Activated CD4-positive, alpha-beta memory T cell treated with anti-CD3 and anti-CD28 coated beads, Interleukin-2, amount 10 ng/mL, durations not matched to agents 7 days and 5 days (primary cell): ENCODE measurements around the gene GDPD4. TPM values are rescaled to one million over a fixed set of nuclear protein-coding genes. Genes with fewer than 3 reads are reported as not detected.

ENCODE experiments used
- CTCF ChIA-PET: fragments of 350-600 bp; sonication (Branson Sonifier 250); formaldehyde crosslinking; loops from one replicate; lab custom pipeline; 2021; ENCODE audit warnings: antibody characterized with exemption, inconsistent platforms; lab: Charles Lee
- POLR2A ChIA-PET: fragments of 350-600 bp; sonication (Branson Sonifier 250); formaldehyde crosslinking; loops from one replicate; lab custom pipeline; 2021; ENCODE audit warnings: antibody characterized with exemption; lab: Charles Lee
- DNase-seq: peaks from one replicate; pipeline ENCODE4 v3.0.0-alpha.2; 2020
- H3K27ac Mint-ChIP-seq: one replicate; pipeline ENCODE4 v1.8.0; 2021; ENCODE audit warnings: mild to moderate bottlenecking, mixed read lengths
- H3K27me3 Mint-ChIP-seq: one replicate; pipeline ENCODE4 v1.8.0; 2021; ENCODE audit warnings: mixed read lengths
- H3K36me3 Mint-ChIP-seq: one replicate; pipeline ENCODE4 v1.8.0; 2021; ENCODE audit warnings: low read depth, mixed read lengths
- H3K4me1 Mint-ChIP-seq: one replicate; pipeline ENCODE4 v1.8.0; 2021; ENCODE audit warnings: mixed read lengths
- H3K4me3 Mint-ChIP-seq: one replicate; pipeline ENCODE4 v1.8.0; 2021; ENCODE audit warnings: mild to moderate bottlenecking, mixed read lengths
- H3K9me3 Mint-ChIP-seq: one replicate; pipeline ENCODE4 v1.8.0; 2021; ENCODE audit warnings: mixed read lengths
- total RNA-seq, 2 experiments: library from RNA; stranded (reverse); gene quantifications; one replicate each; pipeline ENCODE4 v1.2.3, GENCODE V29; 2021

GDPD4 gene
- total RNA-seq, 2 experiments from 2014 or later: not detected

DNA sequence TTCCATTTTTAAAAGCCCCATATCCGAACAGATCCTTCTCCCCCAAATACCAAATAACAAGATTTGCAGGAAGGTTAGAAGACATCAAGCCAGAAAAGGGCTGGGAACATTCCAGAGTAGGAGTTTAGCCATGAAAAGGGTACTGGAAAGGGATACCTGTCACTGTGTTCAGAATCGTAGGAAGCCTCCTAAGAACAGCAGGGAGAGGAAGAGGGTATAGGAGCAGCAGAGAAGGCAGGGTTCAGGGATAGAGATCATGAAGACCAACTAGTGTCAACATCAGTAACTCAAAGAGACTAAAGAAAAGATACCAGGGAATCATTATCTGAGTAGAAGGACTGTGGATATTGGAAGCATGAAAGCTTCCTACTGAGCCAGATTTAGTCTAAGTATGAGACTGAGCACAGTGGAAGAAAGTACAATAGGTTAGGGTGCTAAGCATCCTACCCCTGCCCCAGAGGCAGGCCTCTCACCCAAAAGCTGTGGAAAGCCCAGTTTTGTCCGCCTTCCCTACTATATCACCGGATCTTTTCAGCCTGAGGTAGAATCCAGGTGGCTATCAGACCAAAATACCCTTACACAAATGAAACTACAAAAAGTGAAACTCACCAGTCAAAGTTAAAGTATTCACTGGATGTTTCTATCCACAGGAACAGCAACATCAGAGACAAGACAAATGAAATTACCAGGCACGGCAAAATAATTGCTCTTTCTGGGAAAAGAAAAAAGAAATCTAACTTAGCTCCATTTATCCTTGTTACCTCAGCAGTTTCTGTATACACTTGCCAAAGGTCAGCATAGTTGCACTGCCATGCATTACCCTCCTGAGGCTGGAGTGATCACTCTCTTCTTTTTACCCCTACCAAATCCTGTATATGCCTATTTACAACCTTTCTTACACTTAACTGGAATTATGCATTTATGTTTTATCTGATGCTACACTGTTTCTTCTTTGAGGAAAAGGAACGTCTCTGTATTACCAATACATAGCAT, 16.7 kb downstream of the GDPD4 start:
- H3K36me3 Mint-ChIP-seq: no peaks in the 10 kb centered on the region
- H3K27ac Mint-ChIP-seq: no peak overlapping the region
- H3K4me3 Mint-ChIP-seq: no peak overlapping the region
- no peaks in the 10 kb centered on the region for H3K9me3 Mint-ChIP-seq
- CTCF ChIA-PET: no interaction called here
- H3K27me3 Mint-ChIP-seq: peaks cover 36% of the 10 kb centered on the region
- no peaks in the 10 kb centered on the region for H3K4me1 Mint-ChIP-seq
- POLR2A ChIA-PET: no interaction called here
- no peak for DNase-seq

DNA sequence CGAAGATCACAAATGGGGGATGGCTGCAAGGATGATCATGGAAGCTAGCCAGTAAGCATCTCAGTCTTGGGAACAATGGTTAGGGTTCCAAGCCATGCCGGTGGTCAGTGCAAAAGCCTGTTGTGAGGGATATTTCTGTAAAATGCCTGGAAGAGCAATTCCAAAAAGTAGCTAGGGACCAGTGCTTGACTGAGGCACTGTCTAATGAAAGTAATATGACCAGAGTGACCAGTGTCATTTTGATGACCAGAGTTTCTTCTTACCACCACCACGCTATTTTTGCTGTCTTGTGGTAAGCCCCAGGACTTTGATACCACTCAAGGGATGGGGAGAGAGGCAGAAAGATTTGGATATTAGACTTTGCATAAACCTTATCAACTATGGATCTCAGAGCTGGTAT, 18.4 kb downstream of the GDPD4 start:
- H3K27me3 Mint-ChIP-seq: peaks cover 40% of the 10 kb centered on the region
- H3K36me3 Mint-ChIP-seq: no peaks in the 10 kb centered on the region
- ChIA-PET CTCF (no interaction called here), POLR2A (no interaction called here)
- no peak for DNase-seq
- H3K27ac Mint-ChIP-seq: no peak overlapping the region
- no peak overlapping the region for H3K4me3 Mint-ChIP-seq
- H3K9me3 Mint-ChIP-seq: no peaks in the 10 kb centered on the region
- no peaks in the 10 kb centered on the region for H3K4me1 Mint-ChIP-seq

DNA sequence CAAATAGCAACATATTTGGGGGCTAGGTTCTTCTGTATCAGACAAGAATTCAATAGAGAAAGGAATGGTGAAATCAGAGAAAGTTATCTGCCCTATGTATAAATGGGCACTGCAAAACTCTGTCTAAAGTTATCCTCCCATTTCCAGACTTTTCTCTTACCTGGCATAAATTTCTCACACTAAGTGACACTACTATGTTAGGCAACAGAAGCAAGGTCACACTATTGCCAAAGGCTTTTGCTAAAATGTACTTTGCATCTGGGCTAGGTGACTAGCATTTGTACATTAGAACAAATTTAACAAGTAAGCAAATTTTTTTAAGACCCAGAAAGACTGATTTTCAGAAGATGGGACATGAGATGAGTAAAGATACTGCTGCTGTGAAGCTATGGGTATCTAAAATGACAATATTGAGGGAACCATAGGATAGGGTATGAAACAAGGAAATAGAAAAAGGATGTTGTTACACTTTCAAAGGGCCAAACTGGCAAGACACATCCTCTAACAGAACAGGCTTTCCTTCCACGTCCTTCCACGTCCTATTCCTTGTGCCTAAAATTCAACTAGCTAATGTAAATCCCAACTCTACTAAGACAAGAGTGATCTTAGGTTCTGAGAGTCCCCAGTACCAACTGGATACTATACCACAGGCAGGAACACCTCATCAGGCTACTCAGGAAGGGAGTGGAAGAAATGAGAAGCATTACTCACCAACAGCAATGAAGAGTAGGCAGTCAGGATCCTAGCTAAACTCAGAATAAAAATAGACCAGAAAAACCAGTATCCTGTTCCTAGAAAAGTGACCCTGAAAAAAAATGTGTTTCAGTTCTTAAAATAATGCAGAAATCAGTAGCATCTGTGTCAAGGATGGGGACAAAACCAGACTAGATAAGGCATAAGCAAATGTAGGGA, 22.6 kb downstream of the GDPD4 start:
- ChIA-PET CTCF (no interaction called here), POLR2A (no interaction called here)
- H3K9me3 Mint-ChIP-seq: no peaks in the 10 kb centered on the region
- peaks cover 21% of the 10 kb centered on the region for H3K27me3 Mint-ChIP-seq
- no peak overlapping the region for H3K27ac Mint-ChIP-seq
- no peak for DNase-seq
- no peak overlapping the region for H3K4me3 Mint-ChIP-seq
- H3K36me3 Mint-ChIP-seq: no peaks in the 10 kb centered on the region
- H3K4me1 Mint-ChIP-seq: no peaks in the 10 kb centered on the region

DNA sequence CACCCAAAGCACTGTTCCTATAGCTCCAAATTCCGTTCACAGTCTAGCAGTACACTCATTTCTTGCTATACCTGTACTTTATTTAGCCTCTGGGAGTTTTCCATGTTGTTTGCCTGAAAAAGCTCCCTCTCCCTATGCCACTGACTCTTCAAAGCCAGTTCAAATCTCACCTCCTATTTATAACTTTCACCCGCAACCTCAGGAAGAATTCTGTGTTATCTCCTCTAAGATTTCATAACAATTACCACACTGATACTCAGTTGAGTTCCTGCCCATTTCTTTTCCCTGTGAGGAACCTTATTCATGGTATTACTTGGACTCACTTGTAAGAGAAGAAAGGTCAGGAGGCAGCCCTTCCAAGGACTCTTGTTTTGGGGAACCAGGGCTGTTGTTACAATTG, 25.2 kb downstream of the GDPD4 start:
- DNase-seq: no peak
- Mint-ChIP-seq H3K36me3 (no peaks in the 10 kb centered on the region), H3K9me3 (no peaks in the 10 kb centered on the region), H3K27ac (no peak overlapping the region), H3K4me1 (no peaks in the 10 kb centered on the region), H3K4me3 (no peak overlapping the region), H3K27me3 (peaks cover 22% of the 10 kb centered on the region)
- ChIA-PET CTCF (no interaction called here), POLR2A (no interaction called here)

DNA sequence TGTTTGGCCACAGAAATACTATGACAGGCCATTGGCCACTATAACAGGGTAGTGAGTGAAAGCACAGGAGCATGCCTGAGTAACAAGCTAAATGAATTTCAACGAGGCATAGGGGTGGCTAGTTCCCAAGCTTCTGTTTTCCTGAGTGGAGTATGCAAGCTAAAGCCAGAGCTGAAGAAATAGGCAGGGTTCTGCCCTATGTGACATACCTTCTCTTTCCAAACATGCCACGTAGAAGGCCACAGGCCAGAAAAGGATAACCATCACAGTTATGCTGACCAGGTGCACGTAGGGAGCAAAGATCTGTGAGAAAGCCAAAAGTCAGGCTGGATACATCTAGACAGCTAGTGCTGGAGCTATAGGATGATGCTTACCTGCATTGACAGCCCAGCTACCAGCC, 30.6 kb downstream of the GDPD4 start:
- Mint-ChIP-seq H3K4me1 (no peaks in the 10 kb centered on the region), H3K27ac (no peak overlapping the region), H3K27me3 (peaks cover 16% of the 10 kb centered on the region), H3K9me3 (no peaks in the 10 kb centered on the region), H3K36me3 (no peaks in the 10 kb centered on the region), H3K4me3 (no peak overlapping the region)
- no peak for DNase-seq
- POLR2A ChIA-PET: no interaction called here
- CTCF ChIA-PET: no interaction called here

DNA sequence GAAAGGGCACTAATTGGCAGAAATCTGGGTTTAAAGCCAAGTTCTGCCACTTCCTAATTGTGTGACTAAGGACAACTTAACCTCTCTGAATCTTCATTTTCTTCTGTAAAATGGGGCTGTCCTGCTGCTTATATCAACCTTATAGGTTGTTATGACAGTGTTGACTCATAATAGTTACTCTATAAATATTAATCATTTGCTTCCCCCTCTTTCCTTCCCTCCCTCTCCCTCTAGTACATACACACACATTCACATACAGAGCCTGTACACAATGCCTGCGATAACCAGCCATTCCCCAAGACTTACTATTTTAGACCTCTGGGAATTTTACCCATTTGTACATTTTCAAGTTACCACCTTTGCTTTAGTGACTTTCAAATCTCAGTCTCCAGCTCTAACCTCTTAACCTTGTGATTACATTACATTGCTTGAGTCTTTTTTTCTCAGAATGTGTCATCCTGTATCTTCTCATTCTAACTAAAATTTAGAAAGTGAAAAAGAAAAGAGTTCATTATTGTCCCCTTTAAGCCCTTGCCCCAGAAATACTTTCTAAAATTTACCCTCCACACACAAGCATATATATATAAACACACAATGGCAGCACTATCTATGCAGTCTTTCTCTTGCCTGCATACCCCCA, 31.9 kb downstream of the GDPD4 start:
- Mint-ChIP-seq H3K27ac (no peak overlapping the region), H3K4me3 (no peak overlapping the region), H3K4me1 (no peaks in the 10 kb centered on the region), H3K27me3 (peaks cover 20% of the 10 kb centered on the region), H3K36me3 (no peaks in the 10 kb centered on the region), H3K9me3 (no peaks in the 10 kb centered on the region)
- DNase-seq: no peak
- ChIA-PET POLR2A (no interaction called here), CTCF (no interaction called here)

DNA sequence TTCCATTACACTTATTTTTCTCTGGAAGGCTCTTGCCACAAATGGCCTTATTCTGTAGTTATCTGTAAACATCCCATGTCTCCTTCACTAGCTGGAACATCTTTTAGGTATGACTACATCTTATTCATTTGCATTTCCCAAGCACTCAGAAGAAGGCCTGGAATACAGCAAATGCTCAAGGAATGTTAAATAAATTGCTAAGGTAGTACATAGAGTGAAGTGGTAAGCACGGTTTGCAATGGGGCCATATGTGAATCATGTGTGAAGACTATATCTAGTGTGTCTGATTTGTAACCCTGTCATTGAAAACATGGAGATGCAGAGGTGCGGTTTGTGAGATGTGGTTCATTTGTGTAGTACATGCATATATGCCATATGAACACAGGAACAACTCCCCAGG, 33.5 kb downstream of the GDPD4 start:
- Mint-ChIP-seq H3K9me3 (no peaks in the 10 kb centered on the region), H3K4me1 (no peaks in the 10 kb centered on the region), H3K4me3 (no peak overlapping the region), H3K27ac (no peak overlapping the region), H3K27me3 (peaks cover 30% of the 10 kb centered on the region), H3K36me3 (no peaks in the 10 kb centered on the region)
- POLR2A ChIA-PET: no interaction called here
- CTCF ChIA-PET: no interaction called here
- no peak for DNase-seq

DNA sequence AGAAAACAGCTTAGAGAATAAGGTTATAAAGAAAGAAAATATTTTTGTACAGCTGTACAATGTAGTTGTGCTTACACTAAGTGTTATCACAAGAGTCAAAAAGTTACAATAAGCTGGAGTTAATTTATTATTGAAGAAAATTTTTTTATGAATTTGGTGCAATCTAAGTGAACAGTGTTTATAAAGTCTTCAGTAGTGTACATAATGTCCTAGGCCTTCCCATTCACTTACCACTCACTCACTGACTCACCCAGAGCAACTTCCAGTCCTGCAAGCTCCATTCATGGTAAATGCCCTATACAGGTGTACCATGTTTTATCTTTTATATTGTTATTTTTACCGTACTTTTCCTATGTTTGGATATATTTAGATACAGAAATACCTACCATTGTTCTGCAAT, 34.7 kb downstream of the GDPD4 start:
- Mint-ChIP-seq H3K36me3 (no peaks in the 10 kb centered on the region), H3K27me3 (peaks cover 33% of the 10 kb centered on the region), H3K9me3 (peaks cover 4% of the 10 kb centered on the region), H3K4me1 (no peaks in the 10 kb centered on the region), H3K4me3 (no peak overlapping the region), H3K27ac (no peak overlapping the region)
- POLR2A ChIA-PET: no interaction called here
- CTCF ChIA-PET: no interaction called here
- DNase-seq: no peak

DNA sequence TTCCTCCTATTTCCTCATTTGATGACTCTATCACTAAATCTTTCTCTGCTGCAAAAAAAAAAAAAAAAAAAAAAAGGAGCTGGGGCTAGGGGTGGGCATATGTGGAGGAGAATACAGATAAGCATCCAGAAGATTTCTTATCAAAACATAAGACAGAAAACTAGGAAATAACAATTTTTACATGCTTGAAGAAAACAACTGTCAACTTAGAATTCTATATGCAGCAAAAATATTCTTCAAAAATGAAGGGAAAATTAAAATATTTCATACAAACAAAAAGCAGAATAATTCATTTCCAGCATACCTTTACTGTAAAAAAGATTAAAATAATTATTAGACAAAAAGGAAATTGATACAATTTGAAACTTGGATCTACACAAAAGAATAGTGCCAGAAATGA, 38.7 kb downstream of the GDPD4 start:
- Mint-ChIP-seq H3K4me3 (no peak overlapping the region), H3K9me3 (peaks cover 4% of the 10 kb centered on the region), H3K27me3 (peaks cover 45% of the 10 kb centered on the region), H3K27ac (no peak overlapping the region), H3K4me1 (no peaks in the 10 kb centered on the region), H3K36me3 (no peaks in the 10 kb centered on the region)
- ChIA-PET POLR2A (no interaction called here), CTCF (no interaction called here)
- DNase-seq: no peak

DNA sequence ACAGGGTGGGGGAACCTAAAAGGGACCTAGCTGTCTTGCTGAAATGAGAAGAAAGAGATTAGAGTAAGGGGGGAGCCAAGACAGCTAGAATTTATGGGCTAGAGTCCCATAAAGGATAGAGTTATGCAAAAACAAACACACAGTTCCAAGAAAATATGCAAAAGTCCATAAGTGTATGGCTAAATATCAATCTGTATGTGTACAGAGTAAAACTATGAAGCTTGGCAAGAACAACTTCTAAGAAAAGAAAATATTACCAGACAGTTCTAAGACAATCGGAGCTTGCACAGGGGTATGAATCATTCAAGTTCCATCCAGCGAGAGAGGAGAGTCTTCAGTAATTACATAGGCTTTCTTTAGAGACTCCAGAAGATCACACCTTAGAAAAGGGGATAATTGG, 41.8 kb downstream of the GDPD4 start:
- ChIA-PET CTCF (no interaction called here), POLR2A (no interaction called here)
- H3K36me3 Mint-ChIP-seq: no peaks in the 10 kb centered on the region
- no peak overlapping the region for H3K4me3 Mint-ChIP-seq
- peaks cover 47% of the 10 kb centered on the region for H3K27me3 Mint-ChIP-seq
- H3K4me1 Mint-ChIP-seq: no peaks in the 10 kb centered on the region
- no peak for DNase-seq
- H3K9me3 Mint-ChIP-seq: peaks cover 4% of the 10 kb centered on the region
- no peak overlapping the region for H3K27ac Mint-ChIP-seq

DNA sequence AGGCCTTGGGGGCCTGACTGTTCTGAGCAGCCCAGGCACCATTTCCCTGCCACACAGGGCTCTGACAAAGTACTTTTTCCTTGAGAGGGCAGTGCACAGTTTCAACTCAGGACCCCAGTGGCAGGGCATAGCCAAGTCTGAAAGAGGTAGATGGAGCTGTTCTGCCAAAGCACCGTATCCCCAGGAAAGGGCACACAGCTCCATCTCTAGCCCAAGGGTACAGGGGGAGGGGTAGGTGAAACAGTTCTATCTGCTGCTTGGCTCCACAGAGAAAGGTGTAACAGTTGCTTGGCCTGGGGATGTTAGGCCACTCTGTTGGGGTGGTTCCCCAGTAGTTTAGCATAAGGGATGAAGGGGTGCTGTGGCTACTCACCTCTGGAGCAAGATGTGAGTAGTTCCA, 47.8 kb downstream of the GDPD4 start:
- Mint-ChIP-seq H3K9me3 (peaks cover 2% of the 10 kb centered on the region), H3K36me3 (no peaks in the 10 kb centered on the region), H3K4me3 (no peak overlapping the region), H3K4me1 (peaks cover 2% of the 10 kb centered on the region), H3K27me3 (peaks cover 16% of the 10 kb centered on the region), H3K27ac (no peak overlapping the region)
- CTCF ChIA-PET: interaction anchor here (0.6 kb wide), 1 partner anchor 325 kb away, joined by 3 read pairs; no protein-coding TSS in a partner anchor
- DNase-seq: no peak
- POLR2A ChIA-PET: no interaction called here

DNA sequence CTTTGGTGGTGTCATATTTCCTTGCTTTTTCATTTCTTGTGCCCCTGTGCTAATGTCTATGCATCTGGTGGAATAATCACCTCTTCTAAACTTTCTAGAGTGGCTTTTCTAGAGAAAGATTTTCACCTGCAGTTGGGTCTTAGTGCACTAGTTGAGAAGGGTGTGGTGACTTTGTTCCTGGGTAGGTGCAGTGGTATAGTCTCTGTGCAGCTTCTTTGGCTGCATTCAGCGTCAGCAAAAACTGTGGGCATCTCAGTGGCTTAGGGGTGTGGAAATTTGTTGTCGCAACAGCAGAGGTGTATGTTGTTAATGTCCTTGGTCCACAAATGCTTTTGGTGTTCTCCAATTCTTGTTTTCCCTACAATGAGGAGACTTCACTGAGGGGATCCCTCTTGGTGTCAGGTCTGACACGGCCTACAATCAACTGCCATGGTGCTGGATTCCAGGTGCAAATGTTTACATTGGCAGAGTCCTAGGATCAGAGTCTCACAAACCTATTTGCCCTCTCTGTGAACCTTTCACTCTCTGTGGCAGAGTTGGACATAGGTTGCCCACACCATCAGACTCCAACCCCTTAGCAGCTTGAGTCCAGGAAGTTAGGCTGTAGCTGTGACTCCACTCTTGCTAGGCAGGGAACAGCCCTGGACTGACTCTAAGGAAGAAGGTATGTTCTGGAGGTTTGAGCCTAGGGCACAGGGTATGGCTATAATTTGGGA, 48.8 kb downstream of the GDPD4 start:
- Mint-ChIP-seq H3K27me3 (peaks cover 10% of the 10 kb centered on the region), H3K4me3 (no peak overlapping the region), H3K27ac (no peak overlapping the region), H3K9me3 (peaks cover 2% of the 10 kb centered on the region), H3K36me3 (no peaks in the 10 kb centered on the region), H3K4me1 (peaks cover 2% of the 10 kb centered on the region)
- no peak for DNase-seq
- POLR2A ChIA-PET: no interaction called here
- CTCF ChIA-PET: no interaction called here
